ENCODE results near the gene SGSM2. TPM values are rescaled to one million over a fixed set of nuclear protein-coding genes. Genes with fewer than 3 reads are reported as not detected.

Gene SGSM2
- total and polyA plus RNA-seq, 8 donors, result 17.6 to 153 (median 28.1) TPM

DNA sequence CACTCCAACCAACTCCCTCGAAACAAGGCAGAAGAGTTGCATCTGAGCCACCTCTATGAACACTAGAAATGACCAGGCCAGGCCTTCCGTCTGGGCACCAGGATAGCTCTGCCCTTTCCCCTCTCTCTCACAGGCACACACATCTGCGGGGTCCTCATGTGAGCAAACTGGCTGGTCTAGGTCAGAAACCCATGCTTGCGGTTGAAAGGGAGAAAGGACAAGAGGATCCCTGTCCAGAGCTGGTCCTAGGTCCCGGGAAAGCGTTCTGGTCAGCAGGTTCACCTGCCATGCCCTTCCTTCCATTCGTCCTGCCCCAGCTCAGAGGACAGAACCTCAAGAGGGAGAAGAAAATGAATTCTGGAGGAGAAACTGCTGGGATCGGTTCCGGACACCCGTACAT, 60.9 kb downstream of the SGSM2 start:
- FAIRE-seq (no peak), ATAC-seq (no peak), DNase-seq (peak in 1 of 6 donors; percentile 45)
- intact Hi-C loops (cut with DNase I), result no loop called here
- H3K4me1 ChIP-seq, result peaks cover 38 to 48% (median 45%) of the 10 kb centered on the region in 3 donors
- H3K9me3 ChIP-seq, result no peaks in the 10 kb centered on the region
- H3K36me3 ChIP-seq, result no peaks in the 10 kb centered on the region
- no peaks in the 10 kb centered on the region for H3K27me3 ChIP-seq
- WGBS, 2 donors, result 74 to 77% methylated on average over 10 of the region's 10 CpGs
- H3K4me3 ChIP-seq, result peak overlapping the region in 2 of 4 donors; percentile 89 to 92
- TF ChIP-seq CTCF (IDR thresholded peaks at IDR 0.05), result no peak
- H3K27ac ChIP-seq, result peak overlapping the region; percentile 98 to 99 (median 98)

GRCh38 chr17:2398655-2399571, 61.6 kb downstream of the SGSM2 start:
- Histone ChIP-seq H3K4me3 (peak overlapping the region; percentile 85 to 92 (median 90)), H3K27me3 (no peaks in the 10 kb centered on the region), H3K36me3 (no peaks in the 10 kb centered on the region), H3K27ac (peak overlapping the region; percentile 98 to 99 (median 98)), H3K4me1 (peaks cover 38 to 50% (median 47%) of the 10 kb centered on the region in 3 donors), H3K9me3 (no peaks in the 10 kb centered on the region)
- ATAC-seq, result peak in 1 of 4 donors; percentile 5
- no peak for TF ChIP-seq CTCF (IDR thresholded peaks at IDR 0.05)
- intact Hi-C loops (cut with DNase I), result no loop called here
- no peak for FAIRE-seq
- 13% methylated on average over 50 to 55 of the region's 55 CpGs for WGBS, 2 donors
- DNase-seq, result peak in 5 of 6 donors; percentile 61 to 80 (median 75)

DNA sequence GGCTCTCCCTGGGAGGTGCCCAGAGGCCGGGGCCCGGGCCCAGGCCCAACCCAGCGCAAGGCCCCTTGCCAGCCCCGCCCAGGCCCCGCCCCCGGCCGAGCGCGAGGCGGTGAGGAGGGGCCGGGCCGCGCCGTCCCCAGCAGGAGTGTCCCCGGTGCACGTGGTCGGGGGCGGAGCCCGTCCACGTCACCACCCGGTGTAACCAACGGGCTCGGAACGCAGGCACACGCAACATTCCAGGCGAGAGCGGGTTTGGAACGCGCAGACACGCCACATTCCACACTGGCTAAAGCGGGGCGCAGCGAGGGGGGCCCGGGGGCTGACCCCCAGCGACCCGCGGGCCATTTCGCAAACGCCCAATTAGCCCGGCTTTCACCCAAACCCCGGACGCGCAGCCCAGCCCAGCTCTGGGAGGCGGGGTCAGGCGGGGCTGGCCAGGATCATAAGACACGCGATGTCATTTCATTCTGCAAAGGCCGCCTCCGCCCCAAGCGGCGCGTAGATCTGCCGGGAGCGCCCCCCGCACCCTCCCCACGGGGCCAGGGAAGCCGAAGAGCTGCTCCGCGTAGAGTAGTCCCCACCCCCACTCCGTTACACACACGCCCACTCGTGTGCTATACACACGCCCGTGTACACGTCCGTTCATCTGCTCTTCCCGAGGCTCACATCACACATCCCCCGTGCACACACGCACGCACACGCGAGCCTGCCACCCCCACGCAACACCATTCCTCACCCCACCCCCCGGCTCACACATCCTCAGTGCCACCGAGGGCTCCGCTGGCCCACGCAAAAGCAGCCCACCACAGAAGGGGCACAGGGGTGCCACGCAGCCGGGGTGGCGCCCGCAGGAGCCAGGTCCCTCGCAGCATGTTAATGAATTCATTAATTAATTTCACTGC, 62.5 kb downstream of the SGSM2 start:
- Histone ChIP-seq H3K9me3 (no peaks in the 10 kb centered on the region), H3K4me3 (peak overlapping the region; percentile 85 to 92 (median 90)), H3K27me3 (no peaks in the 10 kb centered on the region), H3K36me3 (no peaks in the 10 kb centered on the region), H3K27ac (peak overlapping the region; percentile 98 to 99 (median 98)), H3K4me1 (peaks cover 31 to 52% (median 46%) of the 10 kb centered on the region in 3 donors)
- WGBS, 2 donors, result 0 to 1% methylated on average over 77 to 82 of the region's 82 CpGs
- intact Hi-C loops (cut with DNase I), result no loop called here
- DNase-seq (peak; percentile 93 to 98 (median 98)), ATAC-seq (peak; percentile 62 to 71 (median 66)), FAIRE-seq (no peak)
- TF ChIP-seq CTCF (IDR thresholded peaks at IDR 0.05), result no peak

DNA sequence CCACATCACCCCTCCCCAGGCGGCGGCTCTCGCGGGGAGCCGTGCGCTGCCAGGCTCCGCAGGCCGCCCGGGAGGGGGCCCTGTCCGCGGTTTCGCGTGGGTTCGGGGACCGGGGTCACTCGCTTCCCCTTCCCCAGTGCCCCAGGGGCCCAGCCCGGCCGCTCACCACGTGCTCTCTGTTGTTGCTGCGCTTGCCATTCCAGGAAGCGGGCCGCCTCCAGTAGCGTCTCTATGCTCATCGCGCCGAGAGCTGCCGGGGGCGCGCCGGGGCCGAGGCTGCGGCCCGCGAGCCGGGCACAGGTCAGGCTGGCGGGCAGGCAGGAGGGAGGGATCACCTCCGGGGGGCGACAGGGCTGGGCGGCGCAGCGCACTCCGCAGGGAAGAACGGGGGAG, 63.2 kb downstream of the SGSM2 start:
- intact Hi-C loops (cut with DNase I), result no loop called here
- Histone ChIP-seq H3K27ac (peak overlapping the region; percentile 98 to 99 (median 98)), H3K9me3 (no peaks in the 10 kb centered on the region), H3K4me1 (peaks cover 29 to 52% (median 50%) of the 10 kb centered on the region in 3 donors), H3K27me3 (no peaks in the 10 kb centered on the region), H3K36me3 (no peaks in the 10 kb centered on the region), H3K4me3 (peak overlapping the region; percentile 85 to 92 (median 90))
- TF ChIP-seq CTCF (IDR thresholded peaks at IDR 0.05), result no peak
- FAIRE-seq (no peak), DNase-seq (peak; percentile 67 to 88 (median 72)), ATAC-seq (peak in 3 of 4 donors; percentile 1 to 5 (median 4))
- 0 to 1% methylated on average over 43 of the region's 43 CpGs for WGBS, 2 donors
